Measurements from ENCODE around the gene SEC23A.
"Not testable (repeated sequence)": the region's sequence is repeated elsewhere in the genome, so short reads cannot be mapped to it uniquely, and the experiment has no call there.

The SEC23A gene

DNA sequence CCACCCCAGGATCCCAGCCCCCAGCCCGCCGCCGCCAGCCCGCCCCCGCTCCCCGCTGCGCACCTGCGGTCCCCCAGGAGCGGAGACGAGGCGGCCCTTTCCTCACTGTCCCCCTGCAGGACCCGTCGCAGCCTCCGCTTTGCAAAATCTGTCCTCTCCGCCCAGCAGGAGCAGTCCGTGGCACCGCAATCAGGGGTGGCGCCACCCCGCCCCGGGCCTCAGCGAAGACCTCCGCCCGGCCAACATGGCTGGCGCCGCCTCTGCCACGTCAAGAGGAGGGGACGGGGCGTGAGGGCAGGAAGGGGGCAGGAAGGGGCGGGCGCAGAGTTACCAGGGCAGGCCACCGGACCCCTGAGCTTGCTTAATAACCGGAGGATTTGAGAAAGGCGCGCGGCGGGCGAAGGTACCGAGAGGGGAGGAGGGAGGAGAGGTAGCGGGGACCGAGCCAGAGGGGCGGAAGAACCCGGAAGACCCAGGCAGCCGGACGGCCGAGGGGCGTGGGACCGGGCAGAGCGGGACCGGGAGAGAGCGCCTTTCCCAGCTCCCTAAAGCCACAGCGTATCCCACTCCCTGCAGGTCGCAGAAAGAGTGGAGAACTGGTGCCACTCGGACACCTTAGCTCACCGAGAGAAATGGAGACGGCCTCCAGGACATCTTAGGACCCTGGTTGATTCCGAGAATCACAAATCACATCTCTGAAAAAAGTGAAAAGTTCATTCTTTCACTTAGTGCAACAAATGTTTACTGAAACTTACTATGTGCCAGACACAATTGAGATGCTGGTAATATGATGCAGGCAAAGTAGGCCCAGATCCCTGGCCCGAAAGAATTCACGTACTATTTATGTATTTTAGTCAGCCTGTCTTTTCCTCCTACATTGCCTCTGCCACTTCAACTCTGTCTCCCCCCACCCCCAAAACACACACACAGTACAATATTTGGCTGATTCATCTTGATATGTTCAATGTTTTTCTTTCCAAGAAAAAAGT lies at the start of gene SEC23A:
SEC23A (minus strand) TSS at position 267 of the 989 bp plus-strand sequence. CDS start 7,117 bp downstream, outside the sequence.
- peak; percentile 87 for DNase-seq (ENCODE audit: low read depth, low spot score)
- TF ChIP-seq, protein P1, sequence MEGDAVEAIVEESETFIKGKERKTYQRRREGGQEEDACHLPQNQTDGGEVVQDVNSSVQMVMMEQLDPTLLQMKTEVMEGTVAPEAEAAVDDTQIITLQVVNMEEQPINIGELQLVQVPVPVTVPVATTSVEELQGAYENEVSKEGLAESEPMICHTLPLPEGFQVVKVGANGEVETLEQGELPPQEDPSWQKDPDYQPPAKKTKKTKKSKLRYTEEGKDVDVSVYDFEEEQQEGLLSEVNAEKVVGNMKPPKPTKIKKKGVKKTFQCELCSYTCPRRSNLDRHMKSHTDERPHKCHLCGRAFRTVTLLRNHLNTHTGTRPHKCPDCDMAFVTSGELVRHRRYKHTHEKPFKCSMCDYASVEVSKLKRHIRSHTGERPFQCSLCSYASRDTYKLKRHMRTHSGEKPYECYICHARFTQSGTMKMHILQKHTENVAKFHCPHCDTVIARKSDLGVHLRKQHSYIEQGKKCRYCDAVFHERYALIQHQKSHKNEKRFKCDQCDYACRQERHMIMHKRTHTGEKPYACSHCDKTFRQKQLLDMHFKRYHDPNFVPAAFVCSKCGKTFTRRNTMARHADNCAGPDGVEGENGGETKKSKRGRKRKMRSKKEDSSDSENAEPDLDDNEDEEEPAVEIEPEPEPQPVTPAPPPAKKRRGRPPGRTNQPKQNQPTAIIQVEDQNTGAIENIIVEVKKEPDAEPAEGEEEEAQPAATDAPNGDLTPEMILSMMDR (IDR thresholded peaks at IDR 0.05; ENCODE audit: low read depth, low read length): no peak
- in situ Hi-C loops (cut with HindIII; ENCODE audit: low sequenced_read_pairs): no loop called here
- H3K4me3 ChIP-seq (ENCODE audit: low read depth, low read length): peak within 1 kb of the TSS; percentile 87

DNA sequence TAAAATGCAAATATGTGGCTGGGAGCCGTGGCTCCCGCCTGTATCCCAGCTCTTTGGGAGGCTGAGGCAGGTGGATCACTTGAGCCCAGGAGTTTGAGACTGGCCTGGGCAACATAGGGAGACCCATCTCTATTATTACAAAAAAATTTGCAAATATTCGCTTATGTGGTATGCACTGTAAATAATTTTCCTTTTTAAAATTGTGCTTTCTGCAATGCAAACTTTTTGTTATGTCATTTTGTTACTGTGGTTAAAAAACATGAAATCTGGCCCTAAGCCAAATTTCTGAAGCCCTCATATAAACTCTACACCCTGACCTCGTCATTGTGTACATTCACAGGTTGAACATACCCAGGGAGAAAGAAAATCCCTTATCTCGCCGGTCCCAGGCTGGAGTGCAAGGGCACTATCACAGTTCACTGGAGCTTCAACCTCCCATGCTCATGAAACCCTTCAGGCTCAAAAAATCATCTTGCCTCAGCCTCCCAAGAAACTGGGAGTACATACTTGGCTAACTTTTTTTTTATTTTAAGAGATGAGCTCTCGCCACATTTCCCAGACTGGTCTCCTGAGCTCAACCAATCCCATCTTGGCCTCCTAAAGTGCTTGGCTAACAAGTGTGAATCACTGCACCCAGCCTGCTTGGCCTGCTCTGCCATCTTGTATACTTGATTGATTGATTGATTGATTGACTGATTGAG lies 42.4 kb upstream of the SEC23A start:
- no peak overlapping the region for H3K4me3 ChIP-seq (ENCODE audit: low read depth, low read length)
- in situ Hi-C loops (cut with HindIII; ENCODE audit: low sequenced_read_pairs): no loop called here
- DNase-seq (ENCODE audit: low read depth, low spot score): no peak
- TF ChIP-seq, protein P1 (IDR thresholded peaks at IDR 0.05; ENCODE audit: low read depth, low read length): no peak

DNA sequence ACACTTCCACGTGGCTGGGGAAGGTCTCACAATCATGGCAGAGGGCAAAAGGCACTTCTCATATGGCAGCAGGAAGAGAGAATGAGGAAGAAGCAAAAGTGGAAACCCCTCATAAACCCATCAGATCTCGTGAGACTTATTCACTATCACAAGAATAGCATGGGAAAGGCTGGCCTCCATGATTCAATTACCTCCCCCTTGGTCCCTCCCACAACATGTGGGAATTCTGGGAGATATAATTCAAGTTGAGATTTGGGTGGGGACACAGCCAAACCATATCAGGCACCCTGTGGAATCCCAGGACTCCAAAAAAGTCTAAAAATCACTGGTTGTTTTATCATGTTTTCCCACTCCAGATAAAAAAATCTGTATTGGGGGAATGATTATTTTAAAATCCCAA lies 40.2 kb upstream of the SEC23A start:
- in situ Hi-C loops (cut with HindIII; ENCODE audit: low sequenced_read_pairs); H3K4me3 ChIP-seq (ENCODE audit: low read depth, low read length); DNase-seq (ENCODE audit: low read depth, low spot score): not testable (repeated sequence)

DNA sequence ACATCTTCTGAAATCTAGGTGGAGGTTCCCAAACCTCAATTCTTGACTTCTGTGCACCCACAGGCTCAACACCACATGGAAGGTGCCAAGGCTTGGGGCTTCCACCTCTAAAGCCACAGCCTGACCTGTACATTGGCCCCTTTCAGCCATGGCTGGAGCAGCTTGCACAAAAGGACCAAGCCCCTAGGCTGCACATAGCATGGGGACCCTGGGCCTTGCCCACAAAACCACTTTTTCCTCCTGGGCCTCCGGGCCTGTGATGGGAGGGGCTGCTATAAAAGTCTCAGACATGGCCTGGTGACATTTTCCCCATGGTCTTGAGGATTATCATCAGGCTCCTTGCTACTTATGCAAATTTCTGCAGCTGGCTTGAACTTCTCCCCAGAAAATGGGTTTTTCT lies 38.6 kb upstream of the SEC23A start:
- H3K4me3 ChIP-seq (ENCODE audit: low read depth, low read length); DNase-seq (ENCODE audit: low read depth, low spot score); in situ Hi-C loops (cut with HindIII; ENCODE audit: low sequenced_read_pairs): not testable (repeated sequence)

DNA sequence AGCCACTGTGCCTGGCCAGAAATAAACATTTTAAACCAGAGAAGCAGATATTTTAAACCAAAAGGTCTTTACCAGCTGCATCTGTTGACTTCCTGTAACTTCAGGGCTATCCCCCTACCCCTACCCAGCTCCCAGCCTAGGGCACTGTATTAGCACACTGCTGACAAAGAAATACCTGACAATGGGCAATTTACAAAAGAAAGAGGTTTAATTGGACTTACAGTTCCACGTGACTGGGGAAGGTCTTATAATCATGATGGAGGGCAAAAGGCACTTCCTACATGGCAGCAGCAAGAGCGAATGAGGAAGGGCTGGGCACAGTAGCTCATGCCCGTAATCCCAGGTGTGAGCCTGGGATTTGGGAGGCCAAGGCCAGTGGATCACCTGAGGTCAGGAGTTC lies 37.1 kb upstream of the SEC23A start:
- in situ Hi-C loops (cut with HindIII; ENCODE audit: low sequenced_read_pairs): no loop called here
- H3K4me3 ChIP-seq (ENCODE audit: low read depth, low read length): no peak overlapping the region
- DNase-seq (ENCODE audit: low read depth, low spot score): no peak
- TF ChIP-seq, protein P1 (IDR thresholded peaks at IDR 0.05; ENCODE audit: low read depth, low read length): no peak

DNA sequence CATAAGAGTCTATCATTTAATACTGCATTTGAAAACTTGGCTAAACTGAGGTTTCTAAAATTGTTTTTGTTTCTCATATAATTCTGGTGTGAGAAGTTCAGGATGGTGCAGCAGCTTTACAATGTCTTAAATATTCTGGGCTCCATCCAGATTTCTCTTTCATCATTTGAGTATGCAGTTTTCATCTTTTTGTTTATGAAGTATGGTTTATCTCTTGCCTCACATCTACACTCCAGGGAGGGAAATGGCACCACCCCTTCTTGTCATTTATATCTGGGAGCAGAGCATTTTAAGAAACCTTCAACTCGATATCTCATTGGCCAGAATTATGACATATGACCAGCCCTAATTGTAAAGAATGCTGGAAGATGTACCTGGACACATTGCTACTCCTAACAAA lies 35.4 kb upstream of the SEC23A start:
- no peak overlapping the region for H3K4me3 ChIP-seq (ENCODE audit: low read depth, low read length)
- TF ChIP-seq, protein P1 (IDR thresholded peaks at IDR 0.05; ENCODE audit: low read depth, low read length): no peak
- in situ Hi-C loops (cut with HindIII; ENCODE audit: low sequenced_read_pairs): no loop called here
- DNase-seq (ENCODE audit: low read depth, low spot score): no peak

DNA sequence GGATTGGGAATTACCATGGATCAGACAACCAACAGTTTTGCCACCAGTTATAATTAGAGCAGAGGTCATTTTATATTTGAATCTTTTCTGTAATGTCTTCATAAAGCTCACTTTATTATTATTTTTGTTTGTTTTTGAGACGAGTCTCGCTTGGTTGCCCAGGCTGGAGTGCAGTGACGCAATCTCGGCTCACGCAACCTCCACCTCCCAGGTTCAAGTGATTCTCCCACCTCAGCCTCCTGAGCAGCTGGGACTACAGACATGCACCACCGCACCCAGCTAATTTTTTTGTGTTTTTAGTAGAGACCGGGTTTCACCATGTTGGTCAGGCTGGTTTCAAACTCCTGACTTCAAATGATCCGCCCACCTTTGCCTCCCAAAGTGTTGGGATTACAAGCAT lies 34.8 kb upstream of the SEC23A start:
- DNase-seq (ENCODE audit: low read depth, low spot score); H3K4me3 ChIP-seq (ENCODE audit: low read depth, low read length); in situ Hi-C loops (cut with HindIII; ENCODE audit: low sequenced_read_pairs): not testable (repeated sequence)
